ENCODE data around the gene KRTAP13-2.
A peak's percentile ranks its signal among the peaks of the same experiment; 100 is the strongest.

The KRTAP13-2 gene, protein sequence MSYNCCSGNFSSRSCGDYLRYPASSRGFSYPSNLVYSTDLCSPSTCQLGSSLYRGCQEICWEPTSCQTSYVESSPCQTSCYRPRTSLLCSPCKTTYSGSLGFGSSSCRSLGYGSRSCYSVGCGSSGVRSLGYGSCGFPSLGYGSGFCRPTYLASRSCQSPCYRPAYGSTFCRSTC

DNA sequence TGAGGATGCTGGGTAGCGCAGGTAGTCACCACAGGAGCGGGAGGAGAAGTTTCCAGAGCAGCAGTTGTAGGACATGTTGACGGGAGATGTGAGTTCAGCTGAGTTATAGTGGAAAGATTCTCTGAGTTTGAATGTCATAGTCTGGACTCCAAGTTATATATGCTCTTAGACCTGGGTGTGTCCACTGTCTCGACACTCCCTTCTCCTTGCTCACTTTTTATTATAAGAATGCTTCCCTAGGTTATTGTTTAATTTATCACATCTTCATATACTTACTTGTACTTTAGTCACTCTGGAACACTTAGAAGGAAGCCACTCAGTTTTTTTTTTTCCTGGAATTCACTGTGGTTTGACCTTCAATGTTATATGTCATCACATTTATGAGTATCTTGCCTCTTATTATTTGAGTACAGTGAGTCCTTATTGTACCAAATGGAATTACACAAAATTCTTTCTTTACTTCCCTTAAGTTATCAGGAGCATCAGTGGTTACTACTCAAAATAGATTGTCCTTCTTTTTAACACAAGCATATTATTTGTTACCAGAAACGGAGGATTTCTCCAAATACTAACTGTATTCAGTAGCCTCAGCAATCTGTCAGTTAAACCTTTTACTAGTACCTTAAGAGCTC, at the start of gene KRTAP13-2:
KRTAP13-2 (minus strand) TSS at position 133 of the 632 bp plus-strand sequence; CDS start at position 75, 58 bp downstream.
- DNase-seq = no peak

DNA sequence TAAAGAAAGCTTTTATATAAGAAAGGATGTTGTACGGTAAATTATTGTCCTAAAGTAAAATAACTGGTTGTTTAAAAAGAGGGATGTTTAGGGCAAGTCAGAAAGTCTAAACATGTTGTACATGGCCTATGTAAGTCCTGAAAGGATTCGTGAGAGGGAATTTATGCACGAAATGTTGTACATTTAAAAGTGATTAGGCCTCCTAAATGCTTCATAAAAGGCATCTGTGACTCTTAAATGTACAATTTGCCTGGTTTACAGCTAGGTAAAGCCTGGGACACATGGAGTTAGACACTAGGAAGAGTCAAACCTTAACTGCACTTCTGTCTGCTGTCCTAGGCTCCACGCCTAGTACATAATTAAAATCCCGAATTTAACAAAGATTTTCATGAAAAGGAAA, 43.9 kb upstream of the KRTAP13-2 start:
- no peak for DNase-seq

DNA sequence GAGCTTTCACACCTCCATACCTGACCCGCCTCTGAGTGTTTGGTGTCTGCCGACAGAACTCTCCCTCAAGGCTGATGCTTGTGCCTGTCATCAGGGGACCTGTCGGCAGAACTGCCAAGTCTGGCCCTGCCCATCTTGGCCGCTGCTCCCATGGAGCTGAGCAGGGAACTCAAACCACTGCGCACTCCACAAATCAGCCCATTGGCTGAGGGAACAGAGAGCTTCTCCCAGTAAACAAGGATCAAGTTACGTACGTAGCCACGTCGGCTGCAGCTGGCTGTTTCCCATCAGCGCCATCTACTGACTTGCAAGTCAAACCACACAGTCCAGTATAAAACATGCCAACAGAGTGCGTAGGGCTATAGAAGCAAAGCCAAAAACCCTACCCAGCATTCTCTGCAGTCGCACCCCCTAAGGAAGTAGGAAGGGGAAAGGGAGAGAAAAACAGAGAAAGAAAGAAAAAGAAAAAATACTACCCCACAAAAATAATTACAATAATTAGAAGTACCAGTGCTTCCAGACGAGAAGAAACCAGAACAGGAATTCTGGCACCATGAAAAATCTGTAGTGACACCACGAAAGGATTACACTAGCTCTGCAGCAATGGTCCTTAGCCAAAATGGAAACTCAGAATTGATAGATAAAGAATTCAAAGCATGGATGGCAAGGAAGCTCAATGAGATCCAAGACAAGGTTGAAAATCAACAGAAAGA, 36.9 kb upstream of the KRTAP13-2 start:
- no peak for DNase-seq

DNA sequence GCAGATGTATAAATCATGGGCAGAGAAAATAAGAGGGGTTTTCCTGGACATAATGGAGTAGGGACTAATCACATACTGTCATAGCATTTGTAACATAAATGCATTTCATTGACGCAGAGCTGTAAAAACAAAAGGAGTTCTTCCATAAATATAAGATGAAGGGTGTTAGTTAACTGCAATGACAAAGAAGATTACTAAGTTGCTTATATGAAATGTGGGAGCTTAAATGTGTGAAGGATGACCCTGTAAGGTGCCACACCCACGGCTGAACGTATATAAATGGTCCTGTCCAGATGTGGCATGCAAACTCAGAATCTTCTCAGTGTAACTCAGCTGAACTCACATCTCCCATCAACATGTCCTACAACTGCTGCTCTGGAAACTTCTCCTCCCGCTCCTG, 23.7 kb upstream of the KRTAP13-2 start, which contains the start of gene KRTAP13-1:
KRTAP13-1 (plus strand) TSS at position 301 of the 400 bp plus-strand sequence; CDS start at position 357, 56 bp downstream.
- DNase-seq = no peak

DNA sequence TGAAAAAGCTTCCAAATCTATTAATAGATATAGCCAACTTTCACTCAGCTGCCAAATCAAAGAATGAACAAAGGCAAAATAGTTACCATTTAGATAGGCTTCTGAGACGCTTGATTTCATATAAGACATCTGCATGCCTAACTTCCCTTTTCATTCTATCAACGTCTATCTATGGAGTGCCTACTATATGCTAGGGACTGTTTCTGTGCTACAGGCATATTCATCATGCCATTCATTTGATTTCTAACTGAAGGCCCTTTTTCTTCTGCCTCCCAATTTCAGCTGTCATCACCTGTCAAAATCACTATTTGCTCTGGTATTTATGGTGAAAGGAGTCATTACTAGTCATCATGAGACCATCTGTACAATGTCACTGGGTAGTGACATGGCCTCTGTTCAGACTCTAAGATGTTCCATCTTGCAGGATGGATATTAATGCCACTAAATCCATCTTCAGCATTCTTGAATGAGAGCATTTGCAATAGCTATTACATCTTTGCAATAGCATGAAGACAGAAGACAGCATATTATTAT, 19.5 kb upstream of the KRTAP13-2 start:
- DNase-seq = no peak

DNA sequence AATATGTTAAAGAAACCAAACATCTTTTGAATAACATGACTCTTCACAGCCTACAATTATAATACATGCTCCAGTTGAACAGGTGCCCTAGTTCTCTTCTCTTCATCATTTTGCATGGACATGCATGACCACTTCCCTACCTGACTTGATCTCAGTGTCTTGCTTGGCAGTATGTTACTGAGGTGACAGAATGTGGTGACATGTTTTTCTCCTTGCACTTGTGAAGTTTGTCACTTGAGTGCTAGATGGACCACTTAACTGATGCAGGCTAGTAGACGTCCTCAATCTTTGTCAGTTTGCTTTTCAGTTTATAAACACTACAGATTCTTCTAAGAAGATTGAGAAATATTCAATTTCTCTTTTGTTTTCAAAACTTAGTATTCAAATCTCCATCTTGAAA, 10.1 kb upstream of the KRTAP13-2 start:
- DNase-seq = no peak

DNA sequence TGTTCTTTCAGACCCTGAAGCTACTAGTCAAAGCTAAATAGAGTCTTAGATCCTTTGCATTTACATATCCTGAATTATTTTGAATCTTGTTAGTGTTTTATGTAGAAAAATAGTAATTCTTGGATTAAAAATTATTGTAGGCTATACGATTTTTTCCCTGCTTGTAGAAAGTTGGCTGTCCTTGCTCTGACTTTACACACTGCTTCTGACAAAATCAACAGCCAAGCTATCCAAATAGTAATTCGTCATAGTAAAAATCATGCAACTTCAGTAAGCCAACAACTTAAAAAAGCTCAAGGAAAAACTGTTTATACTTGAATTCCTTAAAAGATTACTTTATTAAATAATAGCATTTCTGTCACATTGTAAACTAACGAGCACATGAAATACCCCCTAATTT, 16.2 kb downstream of the KRTAP13-2 start:
- DNase-seq = no peak

DNA sequence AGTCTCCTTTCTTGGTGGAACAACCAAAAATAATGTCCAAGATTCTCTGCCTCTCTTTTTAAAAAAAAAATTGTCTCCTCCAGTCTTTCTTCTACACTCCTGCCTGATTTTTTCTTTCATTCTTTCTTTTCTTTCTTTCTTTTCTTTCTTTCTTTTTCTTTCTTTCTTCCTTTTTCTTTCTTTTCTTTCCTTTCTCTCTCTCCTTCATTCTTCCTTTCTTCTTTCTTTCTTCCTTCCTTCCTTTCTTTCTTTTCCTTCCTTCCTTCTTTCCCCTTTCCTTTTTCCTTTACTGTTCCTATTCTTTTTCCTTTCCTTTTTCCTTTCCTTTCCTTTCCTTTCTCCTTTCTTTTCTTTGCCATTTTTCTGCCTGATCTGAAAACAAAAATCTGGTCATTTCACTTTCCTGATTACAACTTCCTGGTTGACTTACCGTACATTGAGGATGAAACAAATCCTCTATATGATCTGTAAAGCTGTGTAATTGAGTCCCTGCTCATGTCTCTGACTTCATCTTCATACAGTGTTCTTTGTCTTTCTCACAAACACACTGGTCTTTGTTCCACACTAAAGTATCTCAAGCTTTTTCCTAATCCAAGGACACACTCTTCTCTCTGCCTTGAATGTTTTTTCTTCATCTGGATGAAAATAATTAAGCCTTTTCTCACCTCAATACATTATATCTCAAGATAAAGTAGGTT, 17.6 kb downstream of the KRTAP13-2 start:
- no peak for DNase-seq

DNA sequence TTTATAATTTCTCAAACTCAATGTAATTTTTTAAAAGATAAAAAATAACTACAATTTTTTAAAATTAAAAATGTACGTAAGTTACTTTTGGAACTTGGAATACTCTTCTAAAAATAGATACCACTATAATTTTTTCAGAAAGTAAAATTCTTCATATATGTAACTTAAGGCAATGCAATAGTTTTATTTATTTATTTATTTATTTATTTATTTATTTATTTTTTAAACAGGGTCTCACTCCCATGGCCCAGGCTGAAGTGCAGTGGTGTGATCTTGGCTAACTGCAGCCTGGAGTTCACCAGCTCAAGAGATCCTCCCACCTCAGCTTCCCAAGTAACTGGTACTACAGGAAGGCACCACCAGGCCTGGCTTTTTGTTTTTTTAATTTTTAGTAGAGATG, 20.5 kb downstream of the KRTAP13-2 start:
- no peak for DNase-seq

DNA sequence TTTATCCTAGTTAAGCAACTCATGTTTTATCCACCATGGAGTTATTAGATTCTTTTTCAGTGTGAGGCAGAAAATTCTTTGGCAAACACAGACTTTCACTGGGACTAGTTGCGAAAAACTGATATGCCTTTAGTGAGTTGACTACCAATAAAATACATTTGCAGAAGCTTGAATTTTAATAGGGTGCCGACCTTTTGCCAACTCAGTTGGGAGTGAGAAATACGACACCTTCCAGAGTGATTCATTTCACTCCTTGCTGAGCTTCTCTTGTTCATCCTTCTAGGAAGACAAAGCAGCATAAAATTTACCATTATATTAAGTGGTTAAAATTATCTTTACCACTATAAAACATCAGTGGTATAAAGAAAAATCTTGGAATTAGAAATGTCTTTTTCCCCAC, 22.5 kb downstream of the KRTAP13-2 start:
- no peak for DNase-seq

DNA sequence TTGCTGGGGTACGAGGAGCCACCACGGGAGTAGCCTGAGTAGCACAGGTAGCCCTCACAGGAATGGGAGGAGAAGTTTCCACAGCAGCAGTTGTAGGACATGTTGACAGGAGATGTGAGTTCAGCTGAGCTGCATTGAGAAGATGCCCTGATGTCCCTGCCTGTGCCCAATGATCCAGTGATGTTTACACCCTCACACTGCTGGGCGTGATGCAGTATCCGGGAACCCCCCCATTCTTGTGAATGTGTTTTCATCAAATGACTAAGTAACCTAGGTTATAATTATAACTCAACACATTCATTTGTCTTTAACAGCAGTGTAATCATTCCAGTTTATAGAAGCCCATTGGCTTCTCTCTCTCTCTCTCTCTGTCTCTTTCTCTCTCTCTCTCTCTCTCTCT, 23.6 kb downstream of the KRTAP13-2 start, which contains the start of gene KRTAP23-1:
KRTAP23-1 (minus strand) TSS at position 101 of the 400 bp plus-strand sequence; CDS start at position 101, 0 bp downstream.
- DNase-seq = no peak

DNA sequence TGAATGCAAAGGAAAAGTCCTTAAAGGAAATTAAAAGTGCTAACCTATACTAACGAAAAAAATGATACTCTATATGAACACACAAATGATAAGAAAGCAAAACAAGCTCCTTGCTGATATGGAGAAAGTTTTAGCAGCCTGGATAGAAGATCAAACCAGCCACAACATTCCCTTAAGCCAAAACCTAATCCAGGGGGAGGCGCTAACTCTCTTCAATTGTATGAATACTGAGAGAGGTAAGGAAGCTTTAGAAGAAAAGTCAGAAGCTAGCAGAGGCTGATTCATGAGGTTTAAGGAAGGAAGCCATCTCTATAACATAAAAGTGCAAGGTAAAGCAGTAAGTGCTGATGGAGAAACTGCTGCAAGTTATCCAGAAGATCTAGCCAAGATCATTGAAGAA, 27.1 kb downstream of the KRTAP13-2 start:
- DNase-seq = no peak

DNA sequence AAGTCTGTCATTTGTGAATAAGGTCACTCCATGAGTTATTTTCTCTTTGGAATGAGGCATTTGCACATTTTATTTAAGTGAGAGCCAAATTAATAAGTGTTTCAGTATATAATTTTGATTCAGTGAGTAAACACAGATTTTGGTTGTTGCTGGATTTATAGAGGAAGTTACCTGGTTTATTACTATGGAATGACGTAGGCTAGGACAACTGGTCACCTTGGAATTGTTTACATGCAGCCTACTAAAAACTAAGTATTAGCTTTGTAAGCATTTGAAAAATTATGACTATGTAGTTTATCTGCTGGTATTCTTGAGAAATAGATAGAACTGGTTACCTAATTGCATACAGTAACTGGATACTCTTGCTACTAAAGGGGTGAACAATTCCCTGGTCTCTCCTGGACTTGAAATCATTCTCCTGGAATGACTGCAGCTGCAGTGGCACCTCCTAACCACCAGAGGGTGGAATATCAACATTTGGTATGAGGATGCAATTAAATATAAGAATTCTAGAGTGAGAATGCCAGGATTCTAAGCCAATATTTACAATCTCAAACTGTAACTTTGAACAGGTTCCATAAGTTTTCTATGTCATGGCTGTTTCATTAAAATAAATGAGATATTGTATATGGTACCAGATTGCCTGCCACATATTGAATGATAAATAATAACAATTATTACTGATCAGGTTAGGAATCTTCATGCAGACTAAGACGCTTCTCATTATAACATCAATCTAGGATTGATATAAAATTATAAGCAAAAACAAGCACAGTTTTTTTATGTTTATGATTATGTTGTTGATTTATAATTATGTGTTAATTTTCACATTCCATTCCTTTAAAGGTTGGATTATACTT, 31.1 kb downstream of the KRTAP13-2 start:
- DNase-seq = peak; percentile 21

DNA sequence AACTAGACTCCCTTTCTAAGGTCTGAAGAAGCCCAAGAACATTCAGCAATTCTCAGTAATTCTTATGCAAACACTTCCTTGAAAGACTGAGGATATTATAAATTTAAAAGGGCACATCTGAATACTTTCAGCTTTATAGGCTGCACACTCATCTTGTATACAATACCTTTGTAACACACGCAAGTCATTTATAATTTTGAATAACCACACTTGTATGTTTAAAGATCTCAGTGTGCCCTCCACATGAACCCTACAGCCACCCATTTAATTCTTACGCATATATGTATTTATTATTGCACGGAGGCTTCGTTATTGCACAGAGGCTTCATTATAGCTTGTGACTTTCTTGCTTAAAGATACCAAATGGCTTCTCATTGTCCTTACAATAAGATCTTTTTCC, 33.4 kb downstream of the KRTAP13-2 start:
- no peak for DNase-seq

DNA sequence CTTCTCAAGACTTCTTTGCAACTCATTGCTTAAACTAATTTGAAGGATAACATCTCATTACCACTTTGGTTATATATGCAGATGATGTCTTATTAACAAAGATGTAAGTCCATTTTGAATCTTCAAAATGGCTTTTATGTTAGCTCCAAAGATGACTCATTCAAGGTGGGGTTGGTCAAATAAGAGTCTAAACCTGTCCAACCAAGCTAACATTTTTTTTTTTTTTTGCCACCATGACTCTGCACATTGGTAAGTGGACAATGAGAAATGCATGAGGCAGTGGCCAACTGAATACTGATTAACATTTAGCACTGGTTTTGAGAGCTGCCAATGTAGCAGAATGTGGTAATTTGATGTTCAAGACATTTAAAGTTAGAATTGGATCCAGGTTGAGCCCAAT, 34.3 kb downstream of the KRTAP13-2 start:
- no peak for DNase-seq

DNA sequence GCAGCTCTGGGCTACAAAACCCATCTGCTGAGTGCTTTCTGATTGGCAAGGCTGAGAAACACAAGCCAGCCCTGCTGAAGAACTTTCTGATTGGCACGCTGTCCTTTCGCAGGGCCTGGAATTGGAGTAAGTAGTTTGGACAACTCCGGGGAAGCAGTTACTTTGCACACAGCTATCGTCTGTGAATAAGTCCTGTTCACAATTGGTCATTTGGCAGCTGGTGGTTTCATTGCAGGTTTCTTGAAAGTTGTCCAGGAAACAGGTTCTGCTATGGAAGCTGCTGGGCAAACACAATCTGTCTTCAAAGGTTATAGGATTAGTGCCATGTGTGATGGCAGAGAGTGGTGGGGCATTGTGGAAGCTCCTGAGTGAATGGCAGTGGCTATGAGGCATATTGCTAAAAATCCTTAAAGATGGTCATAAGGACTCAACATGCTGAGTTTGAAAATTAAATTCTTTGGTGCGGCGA, 34.8 kb downstream of the KRTAP13-2 start, which contains the start of gene KRTAP27-1:
KRTAP27-1 (minus strand) TSS at position 419 of the 469 bp plus-strand sequence; CDS start at position 393, 26 bp downstream.
- DNase-seq = no peak

DNA sequence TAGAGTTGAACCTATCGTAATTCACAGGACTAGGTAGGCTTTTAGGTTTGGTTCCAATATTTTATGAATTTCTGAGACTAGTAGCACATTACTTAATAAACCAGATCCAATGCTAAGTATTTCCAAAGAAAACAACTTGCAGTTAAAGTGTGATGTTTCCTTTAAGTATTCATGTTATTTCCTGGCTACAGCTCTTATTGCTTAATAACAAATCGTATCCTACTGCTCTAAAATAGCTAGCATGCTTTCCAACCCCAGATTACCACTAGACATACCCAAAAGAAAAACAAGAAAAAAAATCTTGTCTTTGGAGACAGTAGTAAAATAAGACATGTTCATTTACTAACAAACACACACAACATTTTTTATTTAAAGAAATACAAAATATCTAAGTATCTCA, 35.5 kb downstream of the KRTAP13-2 start:
- DNase-seq = no peak

DNA sequence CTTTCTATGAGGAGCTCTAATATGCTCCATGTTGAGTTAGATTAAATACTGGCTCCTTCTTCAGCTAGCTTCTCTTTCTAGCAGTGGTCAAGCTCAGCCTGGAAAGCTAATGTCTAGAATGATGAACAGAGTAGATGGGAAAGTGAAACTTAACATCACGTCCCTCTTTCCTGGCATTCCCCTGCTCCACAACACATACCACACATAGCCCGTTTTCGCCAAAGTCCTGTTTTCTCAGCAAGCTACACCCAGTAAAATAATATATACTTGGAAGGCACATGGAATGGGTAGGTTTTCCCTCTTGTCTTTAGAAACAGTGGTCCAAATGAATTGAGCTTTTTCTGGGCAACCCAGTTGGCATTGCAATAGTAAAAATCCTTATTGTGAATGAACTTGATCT, 38.3 kb downstream of the KRTAP13-2 start:
- DNase-seq = no peak

DNA sequence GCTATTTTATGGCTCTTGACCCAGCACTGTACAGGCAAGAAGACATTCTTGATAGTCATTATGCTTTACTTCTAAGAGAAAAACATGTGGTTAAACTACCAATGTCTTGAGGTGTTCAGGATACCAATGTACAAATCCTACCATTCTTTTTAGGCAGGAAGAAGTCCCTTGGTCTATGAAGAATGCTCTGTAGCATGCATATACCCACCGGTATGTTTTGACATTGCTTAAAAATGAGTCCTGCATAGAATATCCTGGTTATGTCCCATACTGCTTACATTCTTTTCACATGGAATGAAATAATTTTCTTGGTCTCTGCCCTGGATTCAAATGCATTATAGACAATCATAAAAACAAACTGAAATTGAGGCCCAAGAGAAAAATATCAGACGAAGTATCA, 39.4 kb downstream of the KRTAP13-2 start:
- no peak for DNase-seq

DNA sequence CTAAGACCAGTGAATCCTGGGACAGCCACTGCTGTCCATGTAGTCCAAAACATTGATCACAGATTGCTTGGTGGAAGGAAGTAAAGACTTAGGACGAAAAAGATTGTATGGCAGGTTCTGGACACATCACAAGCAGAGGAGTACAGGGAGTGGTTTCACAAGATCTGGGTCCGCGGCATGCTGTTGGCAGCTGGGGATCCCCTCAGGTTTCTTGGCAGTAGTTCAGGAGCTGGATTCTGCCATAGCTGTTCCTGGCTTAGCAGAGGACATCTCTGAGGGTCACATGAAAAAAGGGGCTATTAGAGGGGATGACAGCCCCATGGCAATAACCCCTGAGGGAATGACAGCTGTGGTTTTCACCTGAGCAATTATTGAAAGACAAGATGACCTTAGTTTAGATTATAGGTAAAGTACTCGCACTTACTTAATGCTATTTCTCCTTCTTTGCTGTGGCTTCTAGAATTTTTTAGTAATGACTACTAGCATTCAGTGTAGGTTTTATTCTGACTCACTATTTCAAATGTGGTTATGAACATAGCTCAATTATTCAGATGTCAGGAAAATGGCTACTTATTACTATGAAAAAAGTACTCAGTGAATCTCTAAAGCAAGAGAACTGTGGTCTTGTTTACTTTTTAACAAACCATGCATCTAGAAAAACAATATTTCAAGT, 42.7 kb downstream of the KRTAP13-2 start:
- DNase-seq = no peak

DNA sequence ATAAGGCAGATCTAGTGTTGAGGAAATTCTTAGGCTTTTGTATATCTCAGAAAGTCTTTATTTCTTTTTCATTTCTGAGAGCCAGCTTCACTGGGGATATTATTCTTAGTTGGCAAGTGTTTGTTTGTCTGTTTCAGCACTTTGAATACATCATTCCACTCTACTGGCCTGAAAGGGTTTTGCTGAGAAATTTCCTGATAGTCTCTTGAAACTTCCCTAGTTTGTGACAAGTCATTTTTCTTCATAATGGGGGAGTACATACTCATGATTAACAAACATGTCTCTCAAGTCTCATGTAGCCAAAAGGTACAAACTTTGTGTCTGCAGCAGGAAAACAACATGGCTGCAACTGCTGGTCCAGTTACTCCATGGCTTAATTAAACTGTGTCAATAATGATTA, 45.7 kb downstream of the KRTAP13-2 start:
- DNase-seq = no peak

Data from midbrain (tissue), 1 donor.